Activated CD8-positive, alpha-beta memory T cell treated with anti-CD3 and anti-CD28 coated beads, Interleukin-2, amount 10 ng/mL, durations not matched to agents 7 days and 5 days (primary cell): ENCODE data around the gene CXCR3. TPM values are rescaled to one million over a fixed set of nuclear protein-coding genes. Genes with fewer than 3 reads are reported as not detected.
A peak's percentile ranks its signal among the peaks of the same experiment; 100 is the strongest.
"Not testable (repeated sequence)": the region's sequence is repeated elsewhere in the genome, so short reads cannot be mapped to it uniquely, and the experiment has no call there.

Source experiments
- ATAC-seq: fragments of 150-1000 bp; cut with Tn5 transposase; one replicate; pipeline ENCODE4 v1.10.0; 2021; ENCODE audit warnings: moderate library complexity
- CTCF ChIA-PET: fragments of 350-600 bp; sonication (Branson Sonifier 250); formaldehyde crosslinking; loops from one replicate; lab custom pipeline; 2021; ENCODE audit warnings: antibody characterized with exemption; lab: Charles Lee
- DNase-seq: peaks from one replicate; pipeline ENCODE4 v3.0.0-alpha.2; 2020
- H3K27ac Mint-ChIP-seq: one replicate; pipeline ENCODE4 v1.8.0; 2021; ENCODE audit warnings: mild to moderate bottlenecking, mixed read lengths
- H3K27me3 Mint-ChIP-seq: one replicate; pipeline ENCODE4 v1.8.0; 2021; ENCODE audit warnings: mixed read lengths
- H3K36me3 Mint-ChIP-seq: one replicate; pipeline ENCODE4 v1.8.0; 2021; ENCODE audit warnings: mild to moderate bottlenecking, mixed read lengths
- H3K4me1 Mint-ChIP-seq: one replicate; pipeline ENCODE4 v1.8.0; 2021; ENCODE audit warnings: mixed read lengths
- H3K4me3 Mint-ChIP-seq: one replicate; pipeline ENCODE4 v1.8.0; 2021; ENCODE audit warnings: mild to moderate bottlenecking, moderate library complexity, mixed read lengths
- H3K9me3 Mint-ChIP-seq: one replicate; pipeline ENCODE4 v1.8.0; 2022; ENCODE audit warnings: low read depth, mixed read lengths
- total RNA-seq, 2 experiments: library from RNA; stranded (reverse); gene quantifications; one replicate each; pipeline ENCODE4 v1.2.3, GENCODE V29; 2021

The CXCR3 gene
- total RNA-seq, 2 experiments from 2014 or later: 97.4 to 119 TPM

DNA sequence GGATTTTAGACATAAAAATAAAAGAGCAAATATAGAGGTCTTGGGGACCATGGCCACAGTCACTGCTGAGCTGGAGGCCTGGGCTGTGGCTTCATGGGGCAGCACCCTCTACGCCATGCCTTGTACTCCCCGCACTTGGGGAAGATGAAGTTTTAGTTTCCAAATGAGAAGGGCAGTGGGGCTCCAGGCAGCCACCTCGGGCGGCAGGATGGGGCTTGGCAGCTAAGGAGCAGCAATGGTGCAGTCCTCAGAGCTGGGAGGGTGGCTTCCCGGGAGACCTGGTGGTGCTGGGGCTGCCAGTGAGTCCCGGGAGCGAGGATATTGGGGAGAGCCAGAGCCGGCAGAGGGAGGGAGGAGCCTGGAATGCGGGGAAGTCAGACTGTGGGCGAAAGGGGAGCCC is 2.4 kb downstream of the CXCR3 start:
- Mint-ChIP-seq H3K4me1 (peaks cover 54% of the 10 kb centered on the region), H3K27ac (peak overlapping the region; percentile 90), H3K9me3 (no peaks in the 10 kb centered on the region), H3K36me3 (peaks cover 51% of the 10 kb centered on the region), H3K27me3 (no peaks in the 10 kb centered on the region), H3K4me3 (peak overlapping the region; percentile 97)
- CTCF ChIA-PET: interaction anchor here (1.4 to 7.7 kb wide), 2 partner anchors 17 to 21 kb away, joined by 4 to 33 read pairs; no protein-coding TSS in a partner anchor
- ATAC-seq (peak; percentile 12), DNase-seq (peak; percentile 60)

- no peaks in the 10 kb centered on the region for H3K9me3 Mint-ChIP-seq
- CTCF ChIA-PET: interaction anchor here (0.9 to 7.7 kb wide), 6 partner anchors 8 to 37 kb away, joined by 3 to 33 read pairs (median 4); no protein-coding TSS in a partner anchor
- H3K36me3 Mint-ChIP-seq: peaks cover 54% of the 10 kb centered on the region
- DNase-seq (no peak), ATAC-seq (no peak)
- peak overlapping the region; percentile 97 for H3K4me3 Mint-ChIP-seq
- H3K27ac Mint-ChIP-seq: peak overlapping the region; percentile 90
- no peaks in the 10 kb centered on the region for H3K27me3 Mint-ChIP-seq
- peaks cover 49% of the 10 kb centered on the region for H3K4me1 Mint-ChIP-seq
Observed at GRCh38 chrX:71615056-71615455, 3.3 kb downstream of the CXCR3 start.

GRCh38 chrX:71612256-71612655 is 6.1 kb downstream of the CXCR3 start:
- H3K4me1 Mint-ChIP-seq: peaks cover 57% of the 10 kb centered on the region

DNA sequence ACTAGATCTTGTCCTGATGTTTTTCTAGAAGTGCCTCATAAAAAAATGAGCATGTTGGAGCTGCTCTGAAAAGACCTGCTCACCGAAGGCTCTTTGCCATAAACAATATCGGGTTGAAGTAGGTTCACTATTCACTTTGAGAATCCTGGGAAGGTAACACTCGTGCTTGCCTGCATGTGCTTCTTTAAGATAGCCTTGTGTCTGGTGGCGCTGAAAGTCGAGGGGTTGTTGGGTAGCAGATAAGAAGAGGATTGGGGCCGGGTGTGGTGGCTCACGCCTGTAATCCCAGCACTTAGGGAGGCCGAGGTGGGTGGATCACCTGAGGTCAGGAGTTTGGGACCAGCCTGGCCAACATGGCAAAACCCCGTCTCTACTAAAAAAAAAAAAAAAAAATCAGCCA is 6.6 kb downstream of the CXCR3 start:
- ATAC-seq, H3K27ac Mint-ChIP-seq, CTCF ChIA-PET, DNase-seq, H3K27me3 Mint-ChIP-seq, H3K9me3 Mint-ChIP-seq, H3K4me3 Mint-ChIP-seq: not testable (repeated sequence)
- Mint-ChIP-seq H3K4me1 (peaks cover 59% of the 10 kb centered on the region), H3K36me3 (peaks cover 64% of the 10 kb centered on the region)

More at GRCh38 chrX:71612256-71612655, 6.1 kb downstream of the CXCR3 start:
- no peaks in the 10 kb centered on the region for H3K9me3 Mint-ChIP-seq
- H3K27ac Mint-ChIP-seq: peak overlapping the region; percentile 5
- CTCF ChIA-PET: no interaction called here
- ATAC-seq (no peak), DNase-seq (no peak)
- H3K36me3 Mint-ChIP-seq: peaks cover 69% of the 10 kb centered on the region
- no peak overlapping the region for H3K4me3 Mint-ChIP-seq
- no peaks in the 10 kb centered on the region for H3K27me3 Mint-ChIP-seq

DNA sequence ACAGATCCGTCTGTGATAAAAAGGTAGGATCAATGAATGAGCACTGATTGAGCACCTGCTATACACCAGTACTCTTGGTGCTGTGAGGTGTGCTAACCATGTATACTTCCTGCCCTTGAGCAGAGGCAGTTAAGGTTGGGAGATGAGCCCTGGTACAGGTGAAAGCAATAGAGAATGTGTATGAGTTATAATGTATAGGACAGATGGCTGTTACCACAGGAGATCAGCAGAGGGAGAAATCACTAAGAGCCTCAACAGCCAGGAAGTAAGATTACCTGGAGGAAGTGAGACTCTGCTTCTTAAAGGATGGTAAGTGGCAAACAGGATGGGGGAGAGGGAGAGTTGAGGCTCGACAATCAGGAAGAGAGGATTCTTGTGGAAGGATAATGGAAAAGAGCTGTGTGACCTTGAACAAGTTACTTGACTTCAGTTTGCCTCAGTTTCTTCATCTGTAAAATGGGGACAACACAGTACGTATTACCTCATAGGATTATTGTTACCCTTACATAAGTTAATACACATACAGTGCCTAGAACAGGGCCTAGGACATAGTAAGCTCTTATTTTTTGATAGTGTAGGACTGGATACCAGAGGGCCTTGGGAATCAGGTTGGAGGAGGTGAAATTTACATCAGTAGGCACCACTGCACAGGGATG is 9.1 kb downstream of the CXCR3 start:
- Mint-ChIP-seq H3K4me1 (peaks cover 64% of the 10 kb centered on the region), H3K36me3 (peaks cover 61% of the 10 kb centered on the region), H3K27ac (peak overlapping the region; percentile 35), H3K9me3 (no peaks in the 10 kb centered on the region), H3K27me3 (no peaks in the 10 kb centered on the region), H3K4me3 (no peak overlapping the region)
- ATAC-seq: peak; percentile 41
- no peak for DNase-seq
- CTCF ChIA-PET: interaction anchor here (1.0 to 1.4 kb wide), 2 partner anchors 8 to 14 kb away, joined by 4 to 6 read pairs; no protein-coding TSS in a partner anchor

GRCh38 chrX:71607488-71607887 is 10.8 kb downstream of the CXCR3 start:
- Mint-ChIP-seq H3K36me3 (peaks cover 71% of the 10 kb centered on the region), H3K9me3 (no peaks in the 10 kb centered on the region), H3K4me3 (peak overlapping the region; percentile 30), H3K4me1 (peaks cover 67% of the 10 kb centered on the region), H3K27me3 (no peaks in the 10 kb centered on the region), H3K27ac (peak overlapping the region; percentile 92)
- no peak for DNase-seq
- CTCF ChIA-PET: interaction anchor here (1.8 to 2.1 kb wide), 2 partner anchors 15 to 44 kb away, joined by 6 to 7 read pairs; no protein-coding TSS in a partner anchor
- no peak for ATAC-seq

GRCh38 chrX:71606536-71607216 is 11.6 kb downstream of the CXCR3 start:
- peak overlapping the region; percentile 92 for H3K27ac Mint-ChIP-seq
- H3K4me1 Mint-ChIP-seq: peaks cover 66% of the 10 kb centered on the region
- H3K4me3 Mint-ChIP-seq: peak overlapping the region; percentile 47
- DNase-seq (peak; percentile 68), ATAC-seq (peak; percentile 90)
- CTCF ChIA-PET: interaction anchor here (1.8 to 2.1 kb wide), 2 partner anchors 16 to 45 kb away, joined by 6 to 7 read pairs; no protein-coding TSS in a partner anchor
- H3K36me3 Mint-ChIP-seq: peaks cover 74% of the 10 kb centered on the region
- no peaks in the 10 kb centered on the region for H3K27me3 Mint-ChIP-seq
- H3K9me3 Mint-ChIP-seq: no peaks in the 10 kb centered on the region

GRCh38 chrX:71604796-71605568 is 13.3 kb downstream of the CXCR3 start:
- CTCF ChIA-PET: no interaction called here
- Mint-ChIP-seq H3K4me3 (no peak overlapping the region), H3K4me1 (peaks cover 60% of the 10 kb centered on the region), H3K9me3 (no peaks in the 10 kb centered on the region), H3K27ac (peak overlapping the region; percentile 83), H3K36me3 (peaks cover 71% of the 10 kb centered on the region), H3K27me3 (no peaks in the 10 kb centered on the region)
- DNase-seq (no peak), ATAC-seq (no peak)

DNA sequence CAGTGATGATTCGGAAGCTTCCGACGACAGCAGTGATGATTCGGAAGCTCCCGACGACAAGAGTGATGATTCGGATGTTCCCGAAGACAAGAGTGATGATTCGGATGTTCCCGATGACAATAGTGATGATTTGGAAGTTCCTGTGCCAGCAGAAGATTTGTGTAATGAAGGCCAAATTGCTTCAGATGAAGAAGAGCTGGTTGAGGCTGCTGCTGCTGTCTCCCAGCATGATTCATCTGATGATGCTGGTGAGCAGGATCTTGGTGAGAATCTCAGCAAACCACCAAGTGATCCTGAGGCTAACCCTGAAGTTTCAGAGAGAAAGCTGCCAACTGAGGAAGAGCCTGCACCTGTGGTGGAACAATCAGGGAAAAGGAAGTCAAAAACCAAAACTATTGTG is 14.2 kb downstream of the CXCR3 start:
- DNase-seq (no peak), ATAC-seq (no peak)
- peaks cover 55% of the 10 kb centered on the region for H3K4me1 Mint-ChIP-seq
- H3K36me3 Mint-ChIP-seq: peaks cover 65% of the 10 kb centered on the region
- H3K4me3 Mint-ChIP-seq: no peak overlapping the region
- CTCF ChIA-PET: no interaction called here
- H3K9me3 Mint-ChIP-seq: no peaks in the 10 kb centered on the region
- no peak overlapping the region for H3K27ac Mint-ChIP-seq
- no peaks in the 10 kb centered on the region for H3K27me3 Mint-ChIP-seq

DNA sequence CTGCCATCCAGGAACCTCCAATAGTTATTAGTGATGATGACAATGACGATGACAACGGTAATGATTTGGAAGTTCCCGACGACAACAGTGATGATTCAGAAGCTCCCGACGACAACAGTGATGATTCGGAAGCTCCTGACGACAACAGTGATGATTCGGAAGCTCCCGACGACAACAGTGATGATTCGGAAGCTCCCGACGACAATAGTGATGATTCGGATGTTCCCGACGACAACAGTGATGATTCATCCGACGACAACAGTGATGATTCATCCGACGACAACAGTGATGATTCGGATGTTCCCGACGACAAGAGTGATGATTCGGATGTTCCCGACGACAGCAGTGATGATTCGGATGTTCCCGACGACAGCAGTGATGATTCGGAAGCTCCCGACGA is 14.7 kb downstream of the CXCR3 start:
- ATAC-seq (no peak), DNase-seq (no peak)
- CTCF ChIA-PET: no interaction called here
- H3K36me3 Mint-ChIP-seq: peaks cover 62% of the 10 kb centered on the region
- no peaks in the 10 kb centered on the region for H3K27me3 Mint-ChIP-seq
- no peaks in the 10 kb centered on the region for H3K9me3 Mint-ChIP-seq
- peaks cover 49% of the 10 kb centered on the region for H3K4me1 Mint-ChIP-seq
- no peak overlapping the region for H3K4me3 Mint-ChIP-seq
- H3K27ac Mint-ChIP-seq: peak overlapping the region; percentile 36

- DNase-seq (no peak), ATAC-seq (no peak)
- CTCF ChIA-PET: interaction anchor here (1.2 kb wide), 1 partner anchor 52 kb away, joined by 4 read pairs; no protein-coding TSS in a partner anchor
- Mint-ChIP-seq H3K27me3 (no peaks in the 10 kb centered on the region), H3K9me3 (no peaks in the 10 kb centered on the region), H3K4me3 (no peak overlapping the region), H3K36me3 (peaks cover 49% of the 10 kb centered on the region), H3K27ac (no peak overlapping the region), H3K4me1 (peaks cover 16% of the 10 kb centered on the region)
Observed at GRCh38 chrX:71599965-71600364, 18.3 kb downstream of the CXCR3 start.

- DNase-seq, H3K27me3 Mint-ChIP-seq, H3K9me3 Mint-ChIP-seq, H3K4me3 Mint-ChIP-seq, CTCF ChIA-PET, H3K27ac Mint-ChIP-seq, ATAC-seq, H3K4me1 Mint-ChIP-seq, H3K36me3 Mint-ChIP-seq: not testable (repeated sequence)
Observed at GRCh38 chrX:71593210-71593609, 25.1 kb downstream of the CXCR3 start.

GRCh38 chrX:71586929-71587328 is 31.4 kb downstream of the CXCR3 start:
- H3K4me1 Mint-ChIP-seq: peaks cover 6% of the 10 kb centered on the region
- CTCF ChIA-PET: no interaction called here
- ATAC-seq (no peak), DNase-seq (no peak)
- H3K36me3 Mint-ChIP-seq: peaks cover 6% of the 10 kb centered on the region
- H3K4me3 Mint-ChIP-seq: no peak overlapping the region
- no peaks in the 10 kb centered on the region for H3K9me3 Mint-ChIP-seq
- no peaks in the 10 kb centered on the region for H3K27me3 Mint-ChIP-seq
- H3K27ac Mint-ChIP-seq: no peak overlapping the region
